Skeletal muscle cell (primary cell): Measurements from ENCODE around the gene POLE4.
A peak's percentile ranks its signal among the peaks of the same experiment; 100 is the strongest.

Experiments used
- DNase-seq: peaks from one replicate; pipeline ENCODE4 v3.0.0-alpha.2; 2010; ENCODE audit warnings: low read depth
- H3K4me3 ChIP-seq: 2 replicates; pipeline ENCODE4 v1.5.1; 2011; ENCODE audit warnings: low read depth, mild to moderate bottlenecking, control low read depth, low read length, moderate library complexity

The POLE4 gene

GRCh38 chr2:74938264-74938663 is 20.2 kb upstream of the POLE4 start:
- DNase-seq = no peak

DNA sequence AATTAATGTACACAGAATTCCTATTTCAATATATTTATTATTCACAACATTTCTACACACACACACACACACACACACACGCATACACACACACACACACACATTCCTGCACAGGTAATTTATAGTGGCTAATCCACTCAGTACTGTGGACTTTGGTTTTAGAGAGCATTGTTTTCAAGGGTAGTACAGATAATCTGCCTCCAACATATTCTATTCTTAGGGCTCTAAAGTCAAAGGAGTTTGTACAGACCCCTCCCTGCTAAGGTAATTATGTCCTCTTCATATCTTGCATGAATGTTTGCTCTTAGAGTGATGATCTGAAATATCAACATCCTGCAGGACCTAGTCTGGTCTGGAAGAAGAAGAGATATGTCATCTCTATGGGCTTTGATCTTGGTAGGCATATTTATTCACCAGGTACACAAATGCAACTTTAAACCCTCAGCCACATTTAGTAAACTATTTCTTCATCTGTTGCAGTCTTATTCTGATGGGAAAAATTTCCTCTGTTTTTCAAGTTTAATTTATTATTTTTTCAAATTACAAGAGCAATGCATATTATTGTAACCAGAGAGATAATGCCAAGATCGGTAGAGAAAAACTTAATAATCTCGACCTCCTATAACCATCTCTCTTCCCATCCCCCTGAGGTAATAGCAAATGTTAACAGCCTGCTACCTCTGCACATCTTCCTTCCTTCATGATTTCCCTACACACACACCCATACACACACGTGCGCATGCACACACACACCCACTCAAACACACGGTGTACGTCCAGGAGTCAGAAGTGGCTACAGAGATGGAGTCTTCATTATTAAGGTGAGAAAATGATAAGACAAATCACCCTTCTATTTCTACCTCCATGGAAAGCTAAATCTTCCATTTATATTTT is 18.3 kb upstream of the POLE4 start:
- H3K4me3 ChIP-seq = no peak overlapping the region
- DNase-seq = no peak

More at GRCh38 chr2:74938264-74938663, 20.2 kb upstream of the POLE4 start:
- no peak overlapping the region for H3K4me3 ChIP-seq

DNA sequence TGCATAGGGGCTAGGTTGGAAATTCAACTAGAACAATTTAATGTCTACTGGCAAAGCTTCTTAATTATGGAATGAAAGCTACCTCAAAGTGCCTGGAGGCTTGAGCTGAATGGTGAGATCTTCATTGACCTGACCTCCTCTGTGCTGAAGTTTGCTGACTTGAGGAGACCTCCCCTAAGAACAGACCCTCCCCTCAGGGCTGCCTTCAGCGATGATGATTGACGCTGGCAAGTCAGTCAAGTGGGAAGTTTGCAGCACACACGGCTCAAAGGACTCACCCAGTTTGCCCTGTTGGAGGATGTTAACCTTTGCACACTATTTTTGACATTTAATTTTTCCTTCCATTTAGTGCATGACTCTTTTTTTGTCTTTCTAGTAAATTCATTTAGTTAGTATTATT is 17.2 kb upstream of the POLE4 start:
- DNase-seq = no peak
- H3K4me3 ChIP-seq = no peak overlapping the region

DNA sequence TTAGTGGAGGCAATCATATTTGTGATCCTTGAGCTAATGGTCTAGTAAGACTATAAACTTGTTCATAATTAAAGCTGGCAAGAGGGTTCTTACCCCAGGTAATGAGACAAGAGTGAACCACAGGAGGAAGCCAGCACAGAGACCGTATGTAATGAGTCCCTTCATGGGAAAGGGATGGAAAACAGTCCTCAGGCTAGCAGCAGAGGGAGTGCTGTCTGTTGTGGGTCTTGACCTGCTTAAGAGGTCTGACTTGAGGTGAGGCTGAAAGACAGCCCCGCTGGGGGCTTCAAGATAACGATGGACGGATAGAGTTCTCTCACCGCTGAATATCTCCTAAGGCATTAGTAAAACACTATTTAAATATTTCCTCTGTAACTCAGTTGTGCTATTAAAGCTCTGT is 16.2 kb upstream of the POLE4 start:
- no peak for DNase-seq
- no peak overlapping the region for H3K4me3 ChIP-seq

DNA sequence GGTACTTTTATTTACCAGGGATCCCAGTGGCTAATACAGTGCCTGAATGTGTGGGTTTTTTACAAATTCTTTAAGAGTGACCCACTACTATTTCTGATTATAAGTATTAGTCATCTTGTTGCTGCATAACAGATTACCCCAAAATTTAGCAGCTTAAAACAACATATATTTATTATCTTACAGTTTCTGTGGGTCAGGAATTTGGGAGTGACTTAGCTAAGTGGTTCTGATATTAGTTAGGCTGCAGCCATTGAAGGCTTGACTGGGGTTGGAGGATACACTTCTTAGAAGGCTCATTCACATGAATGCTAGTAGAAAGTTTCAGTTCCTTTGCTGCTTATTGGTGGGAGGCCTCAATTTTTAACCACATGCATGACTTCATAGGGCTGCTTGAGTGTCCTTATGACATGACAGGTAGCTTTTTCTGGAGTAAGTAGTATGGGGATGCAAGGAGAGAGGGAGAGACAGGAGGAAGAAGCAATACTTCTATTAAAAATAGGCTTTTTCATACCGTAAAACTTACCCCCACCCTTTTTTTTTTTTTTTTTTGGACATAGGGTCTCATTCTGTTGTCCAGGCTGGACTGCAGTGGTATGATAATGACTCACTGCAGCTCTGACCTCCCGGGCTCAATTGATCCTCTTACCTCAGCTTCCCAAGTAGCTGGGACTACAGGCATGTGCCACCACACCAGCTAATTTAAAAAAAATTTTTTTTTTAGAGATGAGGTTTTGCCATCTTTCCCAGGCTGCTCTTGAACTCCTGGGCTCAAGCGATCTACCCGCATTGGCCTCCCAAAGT is 13.3 kb upstream of the POLE4 start:
- no peak for DNase-seq
- H3K4me3 ChIP-seq = no peak overlapping the region

GRCh38 chr2:74945788-74946331 is 12.6 kb upstream of the POLE4 start:
- H3K4me3 ChIP-seq = no peak overlapping the region
- no peak for DNase-seq

GRCh38 chr2:74947703-74948102 is 10.7 kb upstream of the POLE4 start:
- no peak overlapping the region for H3K4me3 ChIP-seq
- DNase-seq = no peak

DNA sequence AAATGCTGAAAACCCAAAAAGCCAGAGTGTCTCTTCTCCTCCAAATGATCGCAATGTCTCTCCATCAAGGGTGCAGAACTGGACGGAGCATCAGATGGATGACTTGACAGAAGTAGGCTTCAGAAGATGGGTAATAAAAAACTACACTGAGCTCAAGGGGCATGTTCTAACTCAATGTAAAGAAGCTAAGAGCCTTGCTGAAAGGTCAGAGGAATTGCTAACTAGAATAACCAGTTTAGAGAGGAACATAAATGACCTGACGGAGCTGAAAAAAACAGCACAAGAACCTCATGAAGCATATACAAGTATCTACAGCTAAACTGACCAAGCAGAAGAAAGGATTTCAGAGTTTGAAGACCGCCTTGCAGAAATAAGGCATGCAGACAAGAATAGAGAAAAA is 9.7 kb upstream of the POLE4 start:
- no peak overlapping the region for H3K4me3 ChIP-seq
- no peak for DNase-seq

GRCh38 chr2:74951211-74951754 is 7.2 kb upstream of the POLE4 start:
- H3K4me3 ChIP-seq = no peak overlapping the region

GRCh38 chr2:74952575-74952974 is 5.9 kb upstream of the POLE4 start:
- no peak overlapping the region for H3K4me3 ChIP-seq
- DNase-seq = no peak

More at GRCh38 chr2:74951211-74951754, 7.2 kb upstream of the POLE4 start:
- no peak for DNase-seq

DNA sequence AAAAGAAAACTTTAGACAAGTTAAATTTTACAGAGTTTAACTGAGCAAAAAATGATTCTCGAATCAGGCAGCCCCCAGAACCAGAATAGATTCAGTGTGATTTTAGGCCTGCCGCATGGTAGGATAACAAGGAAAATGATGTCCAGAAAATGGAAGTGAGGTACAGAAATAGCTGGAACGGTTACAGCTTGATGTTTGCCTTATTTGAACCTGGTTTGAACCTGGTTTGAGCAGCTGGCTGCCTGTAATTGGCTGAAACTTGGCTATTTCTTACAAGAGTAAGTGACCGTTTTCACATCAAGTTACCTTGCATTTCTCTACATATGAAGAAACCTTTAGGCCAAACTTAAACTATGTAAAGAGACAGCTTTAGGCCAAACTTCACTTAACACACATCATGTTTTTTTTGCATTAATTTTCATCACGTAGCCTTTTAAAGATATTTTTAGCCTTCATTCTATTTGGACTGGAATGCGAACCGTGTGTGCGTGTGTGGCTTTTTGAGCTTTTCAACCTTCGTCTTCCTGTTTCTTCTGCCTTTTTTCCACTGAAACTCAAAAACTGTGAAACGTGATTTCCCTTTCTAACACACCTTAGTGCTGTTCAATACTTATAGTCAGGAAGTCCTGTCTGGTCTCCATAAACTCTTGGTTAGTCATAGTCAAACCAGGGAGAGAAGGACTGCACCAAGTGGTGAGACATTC is 4.5 kb upstream of the POLE4 start:
- no peak overlapping the region for H3K4me3 ChIP-seq
- DNase-seq = no peak

DNA sequence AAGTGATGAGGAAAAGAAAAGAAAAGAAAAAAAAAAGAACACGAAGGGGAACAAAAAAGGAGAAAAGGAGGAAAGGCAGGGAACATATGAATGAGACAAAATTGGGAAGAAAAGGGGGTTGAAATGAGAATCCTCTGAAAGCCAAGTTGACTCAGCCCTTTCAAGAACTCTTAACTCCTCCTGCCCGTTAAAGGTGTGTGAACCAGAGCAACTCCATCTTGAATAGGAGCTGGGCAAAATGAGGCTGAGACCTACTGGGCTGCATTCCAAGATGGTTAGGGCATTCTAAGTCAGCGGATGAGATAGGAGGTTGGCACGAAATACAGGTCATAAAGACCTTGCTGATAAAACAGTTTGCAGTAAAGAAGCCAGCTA is 4.0 kb upstream of the POLE4 start:
- H3K4me3 ChIP-seq = no peak overlapping the region
- DNase-seq = no peak

DNA sequence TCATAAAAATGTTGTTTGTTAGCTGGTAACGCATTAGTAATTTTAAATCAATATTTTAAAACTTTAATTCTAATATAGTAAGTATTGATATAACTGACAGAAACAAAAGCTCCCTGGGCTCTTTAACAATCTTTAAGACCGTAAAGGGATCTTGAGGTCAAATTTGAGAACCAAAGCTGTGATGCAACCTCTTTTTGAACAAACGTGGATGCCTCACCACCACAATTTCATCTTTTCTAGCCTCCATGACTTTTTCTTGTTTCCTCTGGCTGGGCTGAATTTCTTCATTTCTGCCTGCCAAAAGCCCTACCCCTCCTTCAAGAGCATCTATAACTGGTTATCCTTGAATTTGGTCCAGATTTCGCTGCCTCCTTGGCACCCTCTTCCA is 563 bp upstream of the POLE4 start:
- DNase-seq = no peak
- peak overlapping the region; percentile 61 for H3K4me3 ChIP-seq

- H3K4me3 ChIP-seq = peak overlapping the region; percentile 61
- DNase-seq = no peak
Measured at GRCh38 chr2:74959106-74959751, 786 bp downstream of the POLE4 start.

DNA sequence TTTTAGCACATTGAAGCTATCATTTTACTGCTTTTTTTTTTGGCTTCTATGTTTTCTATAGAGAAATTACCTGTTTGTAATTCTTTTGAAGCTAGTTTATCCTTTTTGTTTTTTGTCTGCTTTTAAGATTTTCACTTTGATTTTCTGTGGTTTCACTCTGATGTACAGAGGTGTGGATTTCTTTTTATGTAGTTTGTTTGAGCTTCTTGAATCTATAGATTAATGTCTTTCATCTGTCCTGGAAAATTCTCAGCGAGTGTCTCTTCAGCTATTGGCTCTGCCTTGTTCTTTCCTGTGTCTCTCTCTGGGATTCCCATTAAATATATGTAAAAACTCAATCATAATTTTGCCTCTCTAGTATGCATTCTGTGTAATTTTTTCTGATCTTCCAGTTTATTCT is 8.4 kb downstream of the POLE4 start:
- H3K4me3 ChIP-seq = no peak overlapping the region

GRCh38 chr2:74975016-74975415 is 16.6 kb downstream of the POLE4 start:
- DNase-seq = no peak
- H3K4me3 ChIP-seq = no peak overlapping the region

More for the DNA sequence above, 8.4 kb downstream of the POLE4 start:
- no peak for DNase-seq

GRCh38 chr2:74979844-74980243 is 21.4 kb downstream of the POLE4 start:
- DNase-seq = no peak
- no peak overlapping the region for H3K4me3 ChIP-seq

DNA sequence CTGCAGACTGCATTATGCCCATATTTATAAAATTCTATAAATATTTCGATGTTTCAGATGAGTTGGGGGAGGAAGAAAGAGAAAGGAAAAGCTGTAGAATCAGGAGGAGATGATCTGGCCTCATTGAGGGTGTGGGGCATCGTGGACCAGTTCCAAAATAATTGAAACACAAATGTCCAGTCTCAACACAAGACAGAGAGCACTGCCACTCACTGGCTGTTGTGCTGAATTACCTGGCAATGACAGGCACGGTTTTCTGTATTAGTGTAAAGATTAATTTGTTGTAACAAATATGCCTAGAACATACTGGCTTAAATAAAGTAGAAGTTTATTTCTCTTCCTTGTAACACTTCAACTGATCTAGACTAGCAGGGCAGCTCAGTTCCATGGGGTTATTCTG is 24.1 kb downstream of the POLE4 start:
- H3K4me3 ChIP-seq = no peak overlapping the region
- DNase-seq = no peak
